Suppressor macrophage treated with lipopolysaccharide for 1 hour (primary cell): ENCODE results near the gene STAG1.
"Not testable (repeated sequence)": the region's sequence is repeated elsewhere in the genome, so short reads cannot be mapped to it uniquely, and the experiment has no call there.

Experiments used
- DNase-seq, 3 donors: peaks; one replicate each; pipeline ENCODE4 v3.0.0-alpha.2; 2020 to 2022

Gene STAG1

GRCh38 chr3:136377508-136377907 is 374.7 kb downstream of the STAG1 start:
- no peak for DNase-seq

GRCh38 chr3:136375800-136376199 is 376.4 kb downstream of the STAG1 start:
- not testable (repeated sequence) for DNase-seq

GRCh38 chr3:136366289-136366688 is 385.9 kb downstream of the STAG1 start:
- no peak for DNase-seq

- no peak for DNase-seq
These were observed 398.7 kb downstream of the STAG1 start for GRCh38 chr3:136353461-136353860.

- peak in 1 of 3 donors; percentile 8 for DNase-seq
These were observed 400.3 kb downstream of the STAG1 start for GRCh38 chr3:136351905-136352304.

- DNase-seq = no peak
These were observed 400.8 kb downstream of the STAG1 start for GRCh38 chr3:136351351-136351750.

- DNase-seq = no peak
These were observed 401.6 kb downstream of the STAG1 start for GRCh38 chr3:136350557-136350956.

- no peak for DNase-seq
These were observed 402.0 kb downstream of the STAG1 start for GRCh38 chr3:136350132-136350531.

GRCh38 chr3:136346486-136346885 is 405.7 kb downstream of the STAG1 start:
- no peak for DNase-seq

- DNase-seq = peak; percentile 17 to 28 (median 20)
These were observed 408.2 kb downstream of the STAG1 start for GRCh38 chr3:136343873-136344555.

GRCh38 chr3:136343446-136343845 is 408.7 kb downstream of the STAG1 start:
- DNase-seq = no peak

- no peak for DNase-seq
These were observed 415.7 kb downstream of the STAG1 start for GRCh38 chr3:136336329-136337100.

- not testable (repeated sequence) for DNase-seq
These were observed 417.5 kb downstream of the STAG1 start for GRCh38 chr3:136334726-136335125.

GRCh38 chr3:136334209-136334608 is 418.0 kb downstream of the STAG1 start:
- DNase-seq = no peak

GRCh38 chr3:136332776-136333175 is 419.4 kb downstream of the STAG1 start:
- DNase-seq = no peak

- DNase-seq = no peak
These were observed 419.9 kb downstream of the STAG1 start for GRCh38 chr3:136332302-136332701.

- no peak for DNase-seq
These were observed 421.3 kb downstream of the STAG1 start for GRCh38 chr3:136330900-136331299.

GRCh38 chr3:136329593-136329992 is 422.6 kb downstream of the STAG1 start:
- no peak for DNase-seq

GRCh38 chr3:136327671-136328070 is 424.5 kb downstream of the STAG1 start:
- no peak for DNase-seq

GRCh38 chr3:136326316-136326715 is 425.9 kb downstream of the STAG1 start:
- no peak for DNase-seq

- no peak for DNase-seq
These were observed 440.2 kb downstream of the STAG1 start for GRCh38 chr3:136311968-136312367.

- DNase-seq = no peak
These were observed 440.9 kb downstream of the STAG1 start for GRCh38 chr3:136311261-136311660.

GRCh38 chr3:136305879-136306278 is 446.3 kb downstream of the STAG1 start:
- peak in 1 of 3 donors; percentile 26 for DNase-seq

- DNase-seq = no peak
These were observed 451.7 kb downstream of the STAG1 start for GRCh38 chr3:136300444-136300843.
